Activated T-helper 1 cell treated with Interleukin-2 at 50 U/mL for 16 hours (primary cell): ENCODE results near the gene SPINK4.

Source experiments
- DNase-seq: peaks from one replicate; pipeline ENCODE4 v3.0.0-alpha.2; 2020; ENCODE audit warnings: low read depth

Gene SPINK4

DNA sequence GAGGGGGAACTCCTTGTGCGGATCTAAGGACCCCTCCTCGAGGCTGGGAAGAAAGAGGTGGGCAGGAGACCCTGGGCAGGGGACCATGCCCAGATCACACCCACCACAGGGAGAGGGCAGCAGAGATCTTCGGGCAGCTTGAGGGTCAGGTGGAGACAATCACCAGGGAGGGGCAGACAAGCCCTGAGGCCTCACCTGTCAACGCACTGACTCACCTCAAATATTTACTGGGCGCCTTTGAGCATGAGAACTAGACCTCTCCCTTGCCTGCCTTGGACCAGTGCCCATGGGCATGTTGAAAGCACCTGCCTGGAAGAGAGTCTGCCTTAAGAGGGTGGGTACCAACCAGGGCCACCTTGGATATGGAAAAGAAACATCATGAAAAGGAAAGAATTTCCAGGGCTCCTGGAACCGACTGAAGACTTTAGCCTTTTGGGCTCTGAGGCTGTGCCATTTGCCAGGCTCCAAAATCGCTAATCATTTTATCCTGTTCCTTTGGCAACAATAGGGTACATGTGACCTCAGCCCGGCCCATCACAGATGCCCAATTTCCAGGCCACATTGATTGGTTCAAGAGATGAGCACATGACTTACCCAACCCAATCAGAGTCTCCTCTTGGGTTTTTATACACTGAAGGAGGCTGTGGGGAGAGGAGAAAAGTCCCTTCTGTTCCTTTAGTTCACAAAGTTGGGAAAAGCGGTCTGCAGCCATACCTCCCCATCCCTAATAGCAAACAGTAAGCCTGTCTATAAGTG, 10.4 kb upstream of the SPINK4 start:
- no peak for DNase-seq

DNA sequence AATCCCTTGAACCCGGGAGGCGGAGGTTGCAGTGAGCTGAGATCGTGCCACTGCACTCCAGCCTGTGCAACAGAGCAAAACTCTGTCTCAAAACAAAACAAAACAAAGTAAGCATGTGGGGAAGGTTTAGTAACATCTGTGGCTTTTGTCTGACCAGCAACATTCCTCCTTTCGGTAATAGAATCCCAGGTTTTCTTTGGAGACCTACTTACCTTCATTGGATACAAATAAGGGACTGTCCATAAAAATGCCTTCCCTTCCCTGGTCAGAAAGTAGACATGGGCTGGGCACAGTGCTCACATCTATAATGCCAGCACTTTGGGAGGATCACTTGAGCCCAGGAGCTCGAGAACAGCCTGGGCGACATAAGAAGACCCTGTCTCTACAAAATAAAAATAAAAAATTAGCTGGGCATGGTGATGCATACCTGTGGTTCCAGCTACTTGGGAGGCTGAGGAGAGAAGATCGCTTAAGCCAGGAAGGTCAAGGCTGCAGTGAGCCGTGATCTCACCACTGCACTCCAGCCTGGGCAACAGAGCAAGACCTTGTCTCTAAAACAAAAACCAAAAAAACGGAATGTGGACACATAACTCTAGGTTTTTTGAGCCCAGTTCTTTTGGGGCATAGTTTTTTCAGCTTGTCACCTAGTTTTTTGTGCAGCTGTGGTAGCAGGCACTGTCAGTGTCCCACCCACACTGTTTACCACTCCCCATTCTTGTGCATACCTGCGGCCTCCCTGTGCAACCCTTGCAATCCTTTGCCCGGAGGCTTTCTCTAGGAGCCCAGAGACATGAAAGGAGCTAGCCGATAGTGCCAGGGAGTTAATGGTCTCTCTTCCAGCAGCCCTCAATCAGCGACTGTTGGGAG, 9.0 kb upstream of the SPINK4 start:
- no peak for DNase-seq

DNA sequence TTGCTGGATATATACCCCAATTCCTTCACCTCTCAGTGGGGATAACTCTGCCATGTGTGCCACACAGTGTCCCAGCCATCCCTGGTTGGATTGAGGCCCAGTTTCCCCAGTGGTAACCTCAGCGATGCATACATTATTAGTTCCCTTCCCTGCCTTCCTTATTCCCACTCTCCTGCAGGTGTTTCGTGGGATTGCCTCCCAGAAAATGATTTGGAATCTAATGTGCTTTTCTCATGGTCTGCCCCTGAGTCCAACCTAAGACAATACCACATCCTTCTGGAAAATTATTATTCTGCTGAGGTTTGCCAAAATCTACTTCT, 8.4 kb upstream of the SPINK4 start:
- no peak for DNase-seq

GRCh38 chr9:33232815-33233214, 7.2 kb upstream of the SPINK4 start:
- DNase-seq, result no peak

GRCh38 chr9:33233626-33234342, 6.2 kb upstream of the SPINK4 start:
- DNase-seq, result no peak

DNA sequence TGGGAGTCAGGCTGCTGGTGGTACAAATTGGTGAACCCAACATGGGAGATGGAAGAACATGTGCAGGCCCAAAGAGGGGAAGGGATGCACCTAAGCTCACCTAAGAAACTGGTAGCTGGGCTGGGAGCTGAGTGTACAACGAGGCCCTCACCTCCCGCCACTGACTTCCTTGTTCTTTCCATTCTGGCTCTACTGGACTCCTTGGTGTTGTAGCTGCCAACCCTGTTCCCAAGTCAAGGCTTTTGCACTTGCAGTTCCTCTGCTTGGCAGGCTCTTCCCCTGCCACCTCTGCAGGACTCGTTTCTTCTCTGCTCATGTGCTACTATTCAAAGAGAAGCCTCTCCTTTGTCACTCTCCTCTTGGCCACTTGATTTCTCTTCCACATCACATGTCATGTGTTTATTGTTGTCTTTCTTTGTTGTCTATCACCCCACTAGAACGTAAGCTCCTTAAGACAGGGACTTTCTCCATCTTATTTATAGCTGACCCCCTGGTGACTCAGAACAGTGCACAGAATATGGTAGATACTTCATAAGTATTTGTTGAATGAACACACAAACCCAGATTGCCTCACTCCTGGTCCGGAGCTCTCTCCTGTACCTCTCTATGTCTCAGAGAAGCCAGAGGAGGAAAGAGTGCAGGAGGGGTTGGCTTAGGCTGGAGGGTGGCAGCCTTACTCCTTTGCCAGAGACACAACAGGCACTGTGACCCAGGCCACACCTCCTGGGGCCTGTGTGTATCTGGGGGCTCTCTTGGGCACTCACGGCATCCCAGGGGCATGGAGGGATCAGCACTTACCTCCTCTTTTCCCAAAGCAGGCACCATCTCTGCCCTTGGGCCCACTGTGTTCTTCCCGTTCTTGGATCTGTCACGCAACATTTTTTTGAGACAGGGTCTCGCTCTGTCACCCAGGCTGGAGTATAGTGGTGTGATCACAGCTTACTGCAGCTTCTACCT, 5.2 kb upstream of the SPINK4 start:
- no peak for DNase-seq

DNA sequence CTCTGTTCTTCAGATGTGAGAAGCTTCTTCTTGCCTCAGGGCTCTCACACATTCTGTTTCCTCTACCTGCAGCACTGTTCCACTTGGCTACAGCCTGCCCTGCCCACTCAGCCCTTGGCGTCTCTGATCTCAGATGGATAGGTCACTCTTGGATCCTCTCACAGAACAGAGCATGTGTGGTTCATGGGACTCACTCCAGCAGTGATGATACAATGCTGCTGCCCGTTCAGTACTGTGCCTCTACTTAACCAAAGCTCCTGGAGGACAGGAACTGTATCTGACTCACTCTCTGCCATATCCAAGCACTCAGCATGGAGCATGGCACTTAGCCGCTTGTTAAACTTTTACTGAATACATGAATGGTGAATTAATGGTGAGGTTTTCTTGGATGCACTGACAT, 3.4 kb upstream of the SPINK4 start:
- DNase-seq, result no peak

DNA sequence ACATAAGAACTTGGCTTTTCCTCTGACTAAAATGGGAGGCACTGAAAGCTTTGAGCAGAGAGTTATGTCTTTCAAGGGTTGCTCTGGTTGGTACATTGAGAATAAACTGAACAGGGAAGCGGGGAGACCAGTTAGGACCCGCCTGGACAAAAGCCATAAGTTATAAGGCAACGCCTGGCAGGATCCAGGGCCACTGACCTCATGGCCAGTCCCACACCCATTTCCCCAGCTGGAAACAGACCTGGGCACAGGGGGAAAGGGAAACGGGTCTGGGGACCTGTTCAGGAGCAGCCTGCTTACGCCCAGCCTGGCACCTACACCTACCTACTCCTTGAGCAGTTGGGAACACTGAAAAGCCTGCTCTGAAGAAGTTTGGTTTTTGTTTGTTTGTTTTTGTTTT, 1.3 kb downstream of the SPINK4 start:
- no peak for DNase-seq

DNA sequence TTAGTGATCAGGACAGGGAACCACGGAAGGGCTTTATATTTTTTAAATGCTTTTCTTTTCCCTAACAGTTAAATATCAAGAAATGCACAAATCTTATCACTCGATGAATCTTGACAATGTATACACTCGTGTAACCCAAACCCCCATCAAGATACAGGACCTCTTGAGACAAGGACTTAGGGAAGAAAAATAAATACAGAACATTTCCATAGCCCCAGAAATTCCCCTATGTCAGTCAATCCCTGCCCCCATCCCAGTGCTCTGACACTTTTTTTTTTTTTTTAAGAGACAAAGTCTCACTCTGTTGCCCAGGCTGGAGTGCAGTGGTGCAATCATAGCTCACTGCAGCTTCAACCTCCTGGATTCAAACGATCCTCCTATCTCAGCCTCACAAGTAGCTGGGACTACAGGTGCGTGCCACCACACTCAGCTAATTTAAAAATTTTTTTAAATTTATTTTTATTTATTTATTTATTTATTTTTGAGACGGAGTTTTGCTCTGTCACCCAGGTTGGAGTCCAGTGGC, 2.7 kb downstream of the SPINK4 start:
- no peak for DNase-seq

DNA sequence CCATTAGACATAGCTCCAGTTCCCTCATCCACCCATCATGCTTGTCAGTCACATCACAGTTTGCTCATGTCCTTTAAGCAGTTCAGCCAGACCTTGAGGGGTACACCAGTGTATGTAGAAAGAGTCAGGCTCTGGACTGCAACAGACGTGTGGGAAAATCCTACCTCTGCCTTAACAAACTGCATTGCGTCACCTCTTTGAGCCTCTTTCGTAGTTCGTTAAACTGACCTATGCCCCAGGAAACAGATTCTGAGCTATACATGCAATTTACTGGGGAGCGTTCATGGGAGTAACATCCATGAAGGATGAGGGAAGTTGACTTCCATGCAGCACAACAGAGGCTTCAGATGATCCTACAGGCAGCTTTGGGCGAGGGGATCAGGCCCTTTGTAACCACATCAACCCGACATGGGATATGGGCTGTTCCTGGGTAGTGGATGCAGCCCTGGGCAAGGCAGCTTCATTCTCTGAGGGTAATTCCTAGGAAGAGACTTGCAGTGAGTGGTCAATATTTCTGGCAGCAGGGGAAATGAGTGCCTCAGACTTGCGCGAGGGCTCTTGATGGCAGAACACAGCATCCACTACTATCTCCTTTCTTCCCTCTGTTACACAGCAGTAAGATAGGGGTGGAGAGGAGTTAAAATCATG, 4.3 kb downstream of the SPINK4 start:
- no peak for DNase-seq

DNA sequence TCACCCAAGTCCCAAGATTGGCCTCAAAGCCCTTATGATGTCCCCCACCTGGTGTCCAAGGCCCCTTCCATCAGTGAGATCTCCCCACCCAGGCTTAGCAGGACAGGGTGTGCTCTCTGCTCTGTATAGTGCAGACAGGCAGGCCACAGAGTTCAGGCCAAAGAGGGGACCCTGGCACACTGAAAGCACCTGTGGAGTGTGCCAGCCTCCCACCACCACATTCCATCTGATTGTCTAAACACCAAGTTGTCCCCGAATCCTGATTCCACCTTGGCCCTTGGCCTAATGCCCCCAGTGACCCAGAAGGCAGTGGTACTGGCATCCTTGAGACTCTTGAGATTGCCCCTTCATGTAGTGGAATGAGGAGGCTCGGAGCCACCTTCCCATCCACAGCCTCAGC, 5.4 kb downstream of the SPINK4 start:
- DNase-seq, result no peak

- no peak for DNase-seq
These were observed 6.4 kb downstream of the SPINK4 start for GRCh38 chr9:33246269-33246860.

DNA sequence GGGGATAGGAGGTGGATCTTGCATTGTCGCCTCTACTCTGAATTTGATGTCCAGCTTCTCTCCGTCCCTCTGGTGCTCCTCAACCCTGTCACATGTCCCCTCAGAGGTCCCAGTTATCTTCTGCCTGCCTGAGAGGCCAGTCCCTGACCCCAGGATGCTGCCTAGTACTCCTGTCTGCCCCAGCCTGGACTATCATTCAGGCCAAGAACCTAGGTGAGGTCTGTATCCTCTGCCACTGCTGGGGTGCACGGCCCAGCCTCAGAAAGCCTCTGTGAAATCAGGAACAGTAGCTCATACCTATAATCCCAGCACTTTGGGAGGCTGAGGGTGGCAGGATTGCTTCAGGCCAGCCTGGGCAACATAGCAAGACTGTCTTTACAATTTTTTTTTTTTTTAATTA, 8.6 kb downstream of the SPINK4 start:
- no peak for DNase-seq

GRCh38 chr9:33249087-33249658, 9.2 kb downstream of the SPINK4 start:
- DNase-seq, result no peak

DNA sequence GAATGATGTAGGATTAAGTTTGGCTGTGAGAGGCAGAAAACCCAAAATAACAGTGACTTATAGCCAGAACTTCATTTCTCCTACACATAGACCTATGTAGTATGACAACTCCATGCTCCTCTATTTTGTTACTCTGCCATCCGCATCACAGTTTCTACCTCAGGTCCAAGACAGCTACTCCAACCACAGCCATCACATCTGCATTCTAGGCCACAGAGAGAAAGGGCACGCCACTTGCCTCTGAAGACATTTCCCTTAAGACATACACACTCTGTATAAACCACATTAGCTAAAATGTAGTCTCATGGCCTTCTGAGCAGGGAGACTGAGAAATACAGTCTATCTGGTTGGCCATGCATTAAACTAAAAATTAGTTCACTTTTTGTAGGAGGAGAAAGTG, 10.0 kb downstream of the SPINK4 start:
- no peak for DNase-seq

DNA sequence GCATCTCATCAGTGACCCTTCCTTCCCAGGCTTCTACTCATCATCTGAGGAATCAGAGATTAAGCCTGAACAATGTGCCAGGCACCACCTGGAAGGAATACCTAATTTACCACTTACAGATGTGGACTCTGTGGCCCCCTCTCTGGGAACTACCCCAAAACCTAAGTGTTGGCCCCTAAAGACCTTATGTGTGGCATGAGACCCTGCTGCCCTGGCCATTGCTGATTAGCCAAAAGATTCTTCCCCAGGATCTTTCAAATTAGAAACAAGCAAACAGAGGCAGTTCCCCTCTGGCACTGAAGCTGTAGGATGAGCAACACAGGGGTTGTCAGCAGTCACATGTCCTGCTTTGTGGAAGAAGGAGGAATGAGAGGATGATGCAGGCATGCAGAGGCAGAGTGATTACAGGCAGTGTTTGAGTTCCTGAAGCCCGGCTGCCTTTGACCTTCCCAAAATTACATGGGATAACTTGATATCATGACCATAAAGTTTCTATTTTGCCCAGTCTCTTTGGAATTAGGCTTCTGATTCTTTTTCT, 10.6 kb downstream of the SPINK4 start:
- DNase-seq, result no peak

DNA sequence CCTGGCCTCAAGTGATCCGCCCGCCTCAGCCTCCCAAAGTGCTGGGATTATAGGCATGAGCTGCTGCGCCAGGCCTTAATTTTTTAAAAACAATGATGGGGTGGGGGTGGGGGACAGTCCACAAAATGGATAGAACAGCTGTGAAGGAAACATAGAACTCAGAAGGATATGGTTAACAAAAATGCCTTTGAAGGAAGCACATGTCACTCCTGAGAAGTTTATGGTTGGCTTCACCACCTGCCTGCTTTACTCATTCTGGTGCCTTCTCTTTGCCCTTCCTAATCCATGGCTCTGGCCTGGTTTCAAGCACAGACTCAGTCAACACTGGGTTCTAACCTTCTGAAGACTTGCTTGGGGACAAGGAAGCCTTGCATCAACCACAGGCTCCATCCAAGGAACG, 14.2 kb downstream of the SPINK4 start:
- DNase-seq, result no peak

DNA sequence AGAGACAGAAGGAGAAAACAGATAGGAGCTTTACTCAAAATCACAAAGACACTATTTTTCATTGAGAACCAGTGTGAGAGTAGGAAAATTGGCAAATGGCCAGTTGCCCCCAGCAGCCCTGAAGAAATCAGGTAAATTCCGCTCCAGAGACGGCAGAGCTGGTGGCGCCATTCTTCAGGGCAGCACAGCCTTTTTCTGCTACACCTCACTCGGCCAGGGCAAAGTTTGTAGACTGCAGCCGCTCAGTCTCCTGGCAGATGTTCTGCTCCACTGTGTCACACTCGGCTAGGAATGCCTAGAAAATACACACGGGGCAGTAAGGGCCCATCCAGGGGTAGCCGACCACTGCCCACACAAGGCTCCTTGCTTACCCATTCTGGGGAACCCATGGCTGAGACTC, 15.0 kb downstream of the SPINK4 start:
- no peak for DNase-seq

- no peak for DNase-seq
These were observed 15.5 kb downstream of the SPINK4 start for GRCh38 chr9:33255471-33255870.

DNA sequence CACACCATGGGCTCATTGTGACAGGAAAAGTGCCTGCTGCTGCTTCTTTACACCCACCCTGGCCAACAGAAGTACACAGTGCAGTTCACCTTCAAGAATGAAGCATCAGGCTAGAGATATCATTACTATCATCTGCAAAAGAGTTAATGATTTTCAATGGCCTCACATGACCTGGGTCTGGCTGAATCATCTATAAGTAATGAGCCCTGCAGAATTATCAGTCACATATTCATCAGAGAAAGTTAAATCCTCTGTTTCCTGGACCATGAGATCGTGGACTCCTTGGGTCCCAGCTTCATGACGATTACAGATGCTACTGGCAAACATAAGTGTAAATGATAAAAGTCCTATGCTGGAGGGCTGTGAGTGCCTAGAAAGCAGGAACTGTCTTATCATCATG, 16.3 kb downstream of the SPINK4 start:
- no peak for DNase-seq
